Heart right ventricle (tissue), 16 donors: ENCODE measurements around the gene APBB3. TPM values are rescaled to one million over a fixed set of nuclear protein-coding genes. Genes with fewer than 3 reads are reported as not detected.

Experiments
- ATAC-seq, 8 donors: fragments of 200-7000 bp; cut with Tn5 transposase; one replicate each; pipeline ENCODE4 v1.9.1; 2020; ENCODE audit warnings: mild to moderate bottlenecking in 8 of 8, moderate library complexity in 8 of 8, moderate number of reproducible peaks in 1 of 8
- DNase-seq, 2 donors: peaks; one replicate each; pipeline ENCODE4 v3.0.0-alpha.2; 2020
- H3K27ac ChIP-seq, 10 donors: fragments of 200-600 bp; sonication (generic) in 2 of 10; one replicate each; pipeline versions ENCODE4 v1.5.0 to v1.8.0; 2020 to 2022; ENCODE audit warnings: mild to moderate bottlenecking in 3 of 10
- H3K27me3 ChIP-seq, 7 donors: fragments of 200-600 bp; one replicate each; pipeline ENCODE4 v1.8.0; 2021 to 2022; ENCODE audit warnings: mild to moderate bottlenecking in 2 of 7
- H3K36me3 ChIP-seq, 9 donors: fragments of 200-600 bp; sonication (generic) in 1 of 9; one replicate each; pipeline versions ENCODE4 v1.5.0 to v1.8.0; 2020 to 2022; ENCODE audit warnings: mild to moderate bottlenecking in 2 of 9
- H3K4me1 ChIP-seq, 9 donors: fragments of 200-600 bp; sonication (generic) in 1 of 9; one replicate each; pipeline versions ENCODE4 v1.5.0 to v1.8.0; 2020 to 2022; ENCODE audit warnings: mild to moderate bottlenecking in 4 of 9
- H3K4me3 ChIP-seq, 10 donors: fragments of 200-600 bp; sonication (generic) in 2 of 10; one replicate each; pipeline versions ENCODE4 v1.5.0 to v1.8.0; 2020 to 2022; ENCODE audit warnings: mild to moderate bottlenecking in 7 of 10, moderate library complexity in 2 of 10
- H3K9me3 ChIP-seq, 11 donors: fragments of 200-600 bp in 10 of 11; sonication (generic) in 2 of 11; one replicate each; pipeline versions ENCODE4 v1.5.0 to v1.8.0; 2013 to 2022; ENCODE audit warnings: mild to moderate bottlenecking in 2 of 11, control low read depth in 1 of 11, moderate library complexity in 1 of 11
- CTCF ChIP-seq, 9 donors: fragments of 200-600 bp; sonication (generic) in 2 of 9; IDR thresholded peaks; one replicate each; pipeline versions ENCODE4 v1.5.0 to v1.8.0; 2021 to 2022; ENCODE audit warnings: antibody characterized with exemption in 9 of 9, mild to moderate bottlenecking in 5 of 9, moderate library complexity in 1 of 9
- WGBS, 2 donors: extraction: QIAGEN DNeasy Blood & Tissue Kit; methylation state at CpG; one replicate each; pipeline ENCODE4 v1.1.7; 2013; ENCODE audit warnings: inconsistent platforms in 1 of 2; 5-methylcytosine and 5-hydroxymethylcytosine counted together
- intact Hi-C, 10 donors: fragments of 100-400 bp; cut with DNase I; formaldehyde crosslinking; loops; one replicate each; pipeline versions ENCODE4 v1.11.1 to v1.14.2; 2022
- long read RNA-seq, 3 donors: library from polyadenylated mRNA; unstranded; transcript quantifications; one replicate each; pipeline ENCODE4 v2.0.0, GENCODE V29; 2020 to 2021
- polyA plus RNA-seq, 2 donors: library from polyadenylated mRNA; stranded (reverse); fragments of 200-250 nt; gene quantifications; one replicate each; pipeline ENCODE4 v1.2.3, GENCODE V29; 2013
- total RNA-seq, 10 donors: library from RNA; stranded (reverse); fragmentation: NEBNext Ultra II Directional in 3 of 10; extraction: Animal tissue kit (Norgen Biotek cat#: 25700) in 3 of 10; gene quantifications; one replicate each; pipeline versions ENCODE4 v1.2.1 to v1.2.4, GENCODE V29; 2021 to 2023
- donor health status: Arrhythmogenic right ventricular cardiomyopathy.
- donor health status: ischemic (EF 13 %, LVEDD 7.1; RV severe dilation, severe dysfunction).
- donor health status: healthy with polysubstance abuse.
- donor health status: DM: no; HTN: yes; CAD: no.
- donor health status: DM: no; HTN: no; CAD: no.
- donor health status: ischemic (EF 25% LVEDD 6.9; RV normal size, moderate dysfunction).
- donor health status: ischemic (EF 25% LVEDD 5.7; RV mildly dilated, moderate dysfunction).
- donor health status: healthy.
- donor health status: DM: yes; HTN: yes; CAD: no.
- donor health status: Ischemic cardiomyopathy.
- donor health status: ischemic (EF 35%, LVEDD 5.7; RV mildly dilated, moderate dysfunction).
- donor health status: nonischemic (EF 11% LVEDD 7.7; RV severe dilation, severe dysfunction).
- donor health status: DM: yes; HTN: yes; CAD: no.
- donor health status: PGD.
- donor health status: ischemic (EF 29% LVEDD 5.4; RV normal size, mild dysfunction).
- donor health status: nonischemic (EF 23%, LVEDD 6.1; RV moderate dilation, normal function).

APBB3 gene
- total RNA-seq: 10 to 100 TPM in 9 of 10 donors, 1 to 10 TPM in 1; 8.0 to 18.7 (median 13.3) TPM
- 10 to 100 TPM in 1 of 2 donors, 1 to 10 TPM in 1; 6.9 to 31.3 TPM for polyA plus RNA-seq
- long read RNA-seq, donor 1, partial matches to known transcripts: 3 of 10 reads
- long read RNA-seq, donor 1, other reads (novel, unspliced or antisense): 6 of 10 reads
- long read RNA-seq, donor 2, partial matches to known transcripts: 3 of 8 reads
- long read RNA-seq, donor 2, other reads (novel, unspliced or antisense): 4 of 8 reads
- long read RNA-seq, donor 3, partial matches to known transcripts: 12 of 24 reads
- long read RNA-seq, donor 3, other reads (novel, unspliced or antisense): 10 of 24 reads

- WGBS, 2 donors: 0 to 1% methylated on average over 71 to 74 of the region's 74 CpGs
- DNase-seq (peak; percentile 92 to 98), ATAC-seq (peak; percentile 93 to 96 (median 94))
- no peaks in the 10 kb centered on the region for H3K9me3 ChIP-seq
- H3K4me3 ChIP-seq: peak within 1 kb of the TSS; percentile 57 to 86 (median 70)
- peaks cover 0 to 54% (median 19%) of the 10 kb centered on the region in 9 donors for H3K36me3 ChIP-seq
- no peaks in the 10 kb centered on the region for H3K27me3 ChIP-seq
- peaks cover 7 to 67% (median 56%) of the 10 kb centered on the region in 9 donors for H3K4me1 ChIP-seq
- no peak for TF ChIP-seq CTCF (IDR thresholded peaks at IDR 0.05)
- H3K27ac ChIP-seq: peak within 1 kb of the TSS; percentile 88 to 98 (median 94)
- intact Hi-C loops: loop anchor here in 9 of 10 donors (1.0 to 10.0 kb wide), 6 partner anchors 17 to 83 kb away; partner anchors contain the start of genes TMCO6 (in 7 of the 9), CD14 (in 3 of the 9), EIF4EBP3 (in 1 of the 9) and IK (in 1 of the 9)
These were observed at the start of gene APBB3, which contains the start of gene SLC35A4 for GRCh38 chr5:140564196-140565023. Gene APBB3, minus strand, starts transcription at chr5:140564598. Its CDS starts 353 bp downstream, at chr5:140564245. Gene SLC35A4, plus strand, starts transcription at chr5:140564828. Its CDS starts 2,342 bp downstream, at chr5:140567170.

- Histone ChIP-seq H3K4me3 (no peak overlapping the region), H3K4me1 (peaks cover 0 to 72% (median 5%) of the 10 kb centered on the region in 9 donors), H3K36me3 (no peaks in the 10 kb centered on the region), H3K27me3 (no peaks in the 10 kb centered on the region), H3K27ac (peak overlapping the region in 5 of 10 donors; percentile 4 to 83 (median 52)), H3K9me3 (peaks cover 0 to 9% (median 0%) of the 10 kb centered on the region in 11 donors)
- ATAC-seq: peak in 2 of 8 donors; percentile 27 to 34
- WGBS, 2 donors: 48 to 66% methylated on average over 2 of the region's 2 CpGs
- DNase-seq: no peak
- no peak for TF ChIP-seq CTCF (IDR thresholded peaks at IDR 0.05)
- intact Hi-C loops: no loop called here
These were observed 46.7 kb upstream of the APBB3 start for GRCh38 chr5:140611020-140611521.

GRCh38 chr5:140609126-140609525, 44.7 kb upstream of the APBB3 start:
- Histone ChIP-seq H3K9me3 (peaks cover 0 to 6% (median 0%) of the 10 kb centered on the region in 11 donors), H3K4me1 (peaks cover 0 to 65% (median 5%) of the 10 kb centered on the region in 9 donors), H3K4me3 (no peak overlapping the region), H3K27me3 (no peaks in the 10 kb centered on the region), H3K36me3 (no peaks in the 10 kb centered on the region), H3K27ac (peak overlapping the region in 7 of 10 donors; percentile 20 to 83 (median 32))
- intact Hi-C loops: no loop called here
- 63 to 65% methylated on average over 4 of the region's 4 CpGs for WGBS, 2 donors
- peak in 7 of 8 donors; percentile 51 to 81 (median 68) for ATAC-seq
- peak in 1 of 2 donors; percentile 37 for DNase-seq
- no peak for TF ChIP-seq CTCF (IDR thresholded peaks at IDR 0.05)

GRCh38 chr5:140608722-140609121, 44.3 kb upstream of the APBB3 start:
- Histone ChIP-seq H3K4me3 (no peak overlapping the region), H3K4me1 (peaks cover 0 to 63% (median 5%) of the 10 kb centered on the region in 9 donors), H3K36me3 (no peaks in the 10 kb centered on the region), H3K27me3 (no peaks in the 10 kb centered on the region), H3K9me3 (peaks cover 0 to 6% (median 0%) of the 10 kb centered on the region in 11 donors), H3K27ac (peak overlapping the region in 7 of 10 donors; percentile 12 to 83 (median 24))
- intact Hi-C loops: no loop called here
- ATAC-seq: no peak
- TF ChIP-seq CTCF (IDR thresholded peaks at IDR 0.05): no peak
- DNase-seq: no peak
